SHP77 treated with DMSO at 0.1 percent for 48 hours (cell line): ENCODE results near the gene APBA3.

Experiments
- DNase-seq: peaks from one replicate; lab custom pipeline; 2025; lab: John Stamatoyannopoulos, UW

Gene APBA3

GRCh38 chr19:3745363-3746045 is 16.0 kb downstream of the APBA3 start:
- DNase-seq: no peak

DNA sequence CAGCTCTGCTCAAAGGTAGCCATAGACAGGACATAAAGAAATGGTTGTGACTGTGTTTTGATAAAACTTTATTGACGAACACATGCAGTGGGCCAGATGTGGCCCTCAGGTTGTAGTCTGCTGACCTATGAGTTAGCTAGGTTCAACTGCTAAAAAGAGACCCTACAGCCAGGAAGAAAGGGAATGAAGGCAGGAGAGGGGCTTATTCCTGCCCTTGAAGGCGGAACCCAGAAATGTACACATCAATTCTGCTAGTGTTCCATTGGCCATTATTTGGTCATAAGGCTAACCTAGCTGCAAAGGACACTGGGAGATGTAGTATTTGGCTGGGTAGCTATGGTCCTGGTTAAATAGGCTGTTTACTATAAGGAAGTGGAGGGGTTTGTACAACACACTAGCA is 18.0 kb downstream of the APBA3 start:
- no peak for DNase-seq

GRCh38 chr19:3740431-3740830 is 21.1 kb downstream of the APBA3 start:
- DNase-seq: no peak

- DNase-seq: no peak
Measured at GRCh38 chr19:3738477-3739220, 22.8 kb downstream of the APBA3 start.

DNA sequence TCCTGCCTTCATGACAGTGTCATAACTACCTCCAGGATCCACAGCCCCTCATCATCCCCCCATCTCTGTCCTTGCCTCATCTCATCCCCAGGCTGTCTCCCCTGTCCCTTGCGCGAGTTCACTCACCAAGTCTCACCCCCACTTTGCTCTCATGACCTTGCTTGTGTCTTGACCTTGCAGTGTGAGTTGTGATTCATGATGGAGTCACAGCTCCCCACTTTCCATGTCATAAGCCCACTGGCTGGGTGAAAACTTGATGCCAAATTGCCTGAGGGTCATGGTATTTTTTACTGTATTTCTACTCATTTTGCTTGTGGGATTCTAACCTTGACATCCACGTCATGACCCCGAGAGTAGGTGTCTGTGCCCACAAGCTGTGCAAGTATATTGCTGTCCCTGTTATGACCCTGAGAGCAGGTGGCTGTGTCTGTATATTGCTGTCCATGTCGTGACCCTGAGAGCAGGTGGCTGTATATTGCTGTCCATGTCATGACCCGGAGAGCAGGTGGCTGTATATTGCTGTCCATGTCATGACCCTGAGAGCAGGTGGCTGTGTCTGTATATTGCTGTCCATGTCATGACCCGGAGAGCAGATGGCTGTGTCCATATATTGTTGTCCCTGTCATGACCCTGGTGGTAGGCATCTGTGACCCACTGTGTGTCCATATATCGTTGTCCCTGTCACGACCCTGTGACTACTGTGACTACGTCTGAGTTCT is 23.8 kb downstream of the APBA3 start:
- no peak for DNase-seq

- DNase-seq: no peak
Measured at GRCh38 chr19:3736106-3736724, 25.3 kb downstream of the APBA3 start.

DNA sequence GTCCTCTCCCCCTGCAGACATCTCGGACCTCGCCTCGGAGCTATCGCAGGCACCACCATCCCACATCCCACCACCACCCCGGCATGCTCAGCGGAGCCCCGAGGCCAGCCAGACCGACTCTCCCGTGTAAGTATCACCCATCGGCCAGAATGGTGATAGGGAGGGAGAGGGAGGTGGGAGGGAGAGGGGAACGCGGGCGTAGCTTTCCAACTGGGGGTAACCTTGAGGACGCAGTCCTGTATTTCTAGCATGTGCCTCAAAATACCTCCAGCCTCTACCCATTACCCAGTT is 27.2 kb downstream of the APBA3 start:
- no peak for DNase-seq

- DNase-seq: no peak
Measured at GRCh38 chr19:3733549-3734309, 27.8 kb downstream of the APBA3 start.

DNA sequence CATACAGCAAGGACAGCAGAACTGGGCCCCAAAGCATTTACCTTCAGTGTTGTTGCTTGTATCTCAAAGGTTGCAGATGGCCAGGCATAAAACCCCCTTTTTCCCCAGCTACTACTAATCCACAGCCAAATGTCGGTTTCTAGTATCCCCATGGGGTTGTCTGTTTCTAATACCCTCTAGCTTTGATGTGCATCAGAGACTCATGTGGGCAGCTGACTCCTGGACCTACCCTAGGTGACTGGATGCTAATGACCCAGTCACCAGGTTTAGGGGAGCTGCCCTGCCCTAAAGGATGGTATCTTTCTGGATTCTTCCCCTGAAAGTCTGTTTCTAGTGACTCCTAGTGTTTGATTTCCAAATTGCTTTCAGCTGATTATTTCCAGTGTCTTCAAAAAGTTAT is 29.4 kb downstream of the APBA3 start:
- DNase-seq: no peak

- DNase-seq: no peak
Measured at GRCh38 chr19:3730457-3730958, 31.0 kb downstream of the APBA3 start.

DNA sequence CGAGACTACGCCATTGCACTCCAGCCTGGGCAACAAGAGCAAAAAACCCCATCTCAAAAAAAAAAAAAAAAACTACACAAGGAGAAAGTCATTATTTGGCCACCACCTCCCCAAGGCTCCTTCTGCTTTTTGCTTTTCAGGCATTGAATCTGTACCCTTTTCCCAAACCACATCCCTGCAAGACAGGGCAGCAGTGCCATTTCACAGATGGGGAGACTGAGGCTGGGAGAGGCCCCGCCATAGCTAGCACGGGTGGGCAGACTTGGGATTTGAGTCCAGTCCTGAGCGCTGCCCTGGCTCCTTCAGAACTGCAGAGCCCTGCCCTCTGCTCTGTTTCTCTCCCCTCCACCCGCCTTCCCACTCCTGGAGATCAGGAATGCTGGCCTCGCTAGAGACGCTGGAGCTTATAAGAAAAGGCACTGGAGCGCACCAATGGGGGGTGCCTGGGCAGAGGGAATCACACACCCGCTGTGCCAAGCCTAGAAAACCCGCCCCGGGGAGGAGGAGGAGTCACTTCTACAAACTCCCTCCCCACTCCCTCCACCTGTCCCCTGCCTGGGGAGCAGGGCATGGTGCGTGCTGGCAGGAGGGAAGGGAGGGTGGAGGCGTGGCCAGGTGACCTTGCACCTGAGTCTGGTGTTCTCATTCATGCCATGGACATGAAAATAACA is 35.7 kb downstream of the APBA3 start:
- no peak for DNase-seq

GRCh38 chr19:3725121-3725520 is 36.4 kb downstream of the APBA3 start:
- no peak for DNase-seq

- no peak for DNase-seq
Measured at GRCh38 chr19:3723883-3724282, 37.6 kb downstream of the APBA3 start.

DNA sequence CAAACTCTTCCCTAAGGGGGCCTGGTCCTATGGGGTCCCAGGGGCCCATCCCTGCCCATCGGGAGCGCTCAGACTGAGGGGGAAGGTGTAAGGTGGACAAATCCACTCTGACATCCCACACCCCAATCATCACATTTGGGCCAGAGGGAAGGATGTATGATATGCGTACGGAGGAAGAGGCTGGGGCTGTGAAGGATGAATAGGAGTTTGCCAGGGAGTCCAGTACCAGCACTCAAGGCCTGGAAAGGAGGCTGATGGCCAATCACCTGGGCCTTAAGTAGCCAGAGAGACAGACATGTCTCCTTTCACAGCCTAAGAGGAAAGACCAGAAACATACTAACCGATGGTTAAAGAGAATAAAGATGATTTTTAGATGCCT is 38.4 kb downstream of the APBA3 start:
- no peak for DNase-seq

DNA sequence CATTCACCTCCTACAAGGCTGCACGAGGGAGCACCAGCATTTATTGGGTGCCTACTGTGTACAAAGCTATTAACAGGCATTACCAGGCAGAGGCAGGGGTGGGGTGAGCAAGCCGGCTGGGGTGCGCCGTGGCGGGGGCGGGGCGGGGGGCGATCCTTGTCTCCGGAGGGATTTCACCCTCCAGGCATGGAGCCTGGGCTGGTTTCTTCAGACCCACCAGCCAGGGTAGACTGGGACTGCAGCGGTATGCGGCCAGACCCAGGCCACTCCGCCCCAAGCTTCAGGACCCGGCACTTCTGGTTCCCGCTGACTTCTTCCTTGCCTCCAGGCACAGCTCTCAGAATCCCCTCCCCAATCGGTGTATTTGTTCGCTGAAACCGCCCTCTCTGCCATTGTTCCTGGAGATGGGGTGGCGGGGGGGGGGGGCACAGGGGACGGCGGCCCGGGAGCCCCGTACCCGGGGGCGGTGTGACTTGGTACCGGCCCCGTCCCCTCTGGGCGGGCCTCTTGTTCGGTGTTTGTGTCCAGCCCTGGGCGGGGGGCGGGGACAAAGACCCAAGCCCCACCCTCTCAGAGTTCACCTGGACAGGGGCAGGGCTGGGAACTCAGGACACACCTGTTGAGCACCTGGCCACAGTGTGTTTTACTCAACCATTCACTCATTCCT is 38.9 kb downstream of the APBA3 start:
- DNase-seq: no peak

GRCh38 chr19:3721887-3722442 is 39.5 kb downstream of the APBA3 start:
- no peak for DNase-seq

DNA sequence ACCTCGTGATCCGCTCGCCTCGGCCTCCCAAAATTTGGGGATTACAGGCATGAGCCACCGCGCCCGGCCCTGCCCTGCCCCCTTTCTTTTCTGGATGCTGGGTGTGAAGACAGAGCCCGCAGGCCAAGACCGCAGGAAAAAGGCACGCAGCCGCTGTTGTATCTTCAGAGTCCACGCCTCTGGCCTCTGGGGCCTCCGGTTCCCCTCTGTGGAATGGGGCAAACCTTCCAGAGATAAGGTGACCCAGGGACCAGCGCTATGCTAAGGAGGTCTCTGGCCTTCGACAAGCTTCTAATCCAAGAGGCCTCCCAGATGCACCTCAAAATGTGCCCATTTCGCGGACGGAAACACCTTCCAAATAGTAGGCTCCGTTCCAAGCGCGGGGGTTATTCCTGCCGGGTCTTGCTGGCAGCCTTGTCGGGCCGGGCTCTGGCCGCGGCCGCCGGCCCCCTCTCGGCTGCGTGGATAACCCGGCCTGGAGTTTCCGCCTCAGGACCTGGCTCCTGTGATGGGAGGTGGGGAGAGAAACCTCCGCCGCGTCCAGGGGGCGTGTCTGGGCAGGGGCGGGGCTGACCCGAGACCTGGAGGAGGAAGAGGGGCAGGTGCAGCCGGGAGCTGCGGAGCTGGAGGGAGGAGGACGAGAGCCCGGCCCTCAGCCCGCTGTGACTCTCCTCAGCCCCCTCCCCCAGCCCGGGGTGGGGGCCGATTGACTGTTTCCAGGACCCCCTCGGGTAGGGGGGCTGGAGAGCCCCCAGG is 40.2 kb downstream of the APBA3 start:
- DNase-seq: peak; percentile 69

DNA sequence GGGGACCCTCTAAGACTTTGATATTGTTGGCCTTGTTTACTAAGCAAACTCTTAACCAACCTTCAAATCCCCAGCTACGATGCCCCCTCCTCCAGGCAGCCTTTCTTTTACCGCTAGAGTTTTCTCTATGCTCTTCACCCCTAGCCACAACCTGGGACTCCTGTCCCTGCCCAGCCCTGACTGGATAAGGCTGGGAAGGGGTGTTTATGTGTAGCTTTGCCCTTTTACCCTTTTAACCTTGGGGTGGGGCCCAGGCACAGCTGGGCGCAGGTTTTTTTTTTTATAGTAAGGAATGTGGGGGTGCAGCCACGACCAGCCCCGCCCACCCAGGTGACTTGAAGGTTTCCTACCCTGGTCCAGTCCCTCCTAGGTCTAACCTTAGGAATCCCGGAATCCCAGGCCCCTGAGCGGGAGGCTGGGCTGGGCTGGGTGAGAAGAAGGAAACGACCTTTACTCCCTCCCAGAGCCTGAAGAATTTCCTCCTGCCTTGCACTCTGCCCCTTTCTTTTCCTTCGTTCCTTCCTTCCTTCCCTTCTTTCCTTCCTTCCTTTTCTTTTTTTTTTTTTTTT is 41.1 kb downstream of the APBA3 start:
- no peak for DNase-seq

- no peak for DNase-seq
Measured at GRCh38 chr19:3719868-3720267, 41.6 kb downstream of the APBA3 start.
